Stomach smooth muscle (tissue), 2 donors: ENCODE data around the gene FAM89B.

ENCODE experiments used
- H3K27ac ChIP-seq: one replicate; pipeline ENCODE4 v1.7.0; 2013; ENCODE audit warnings: mild to moderate bottlenecking, low read length, inconsistent platforms
- H3K27me3 ChIP-seq, 2 donors: one replicate each; pipeline ENCODE4 v1.7.0; 2013; ENCODE audit warnings: low read length in 2 of 2; ENCODE audit not compliant: insufficient read depth in 2 of 2, control insufficient read depth in 1 of 2
- H3K36me3 ChIP-seq, 2 donors: one replicate each; pipeline ENCODE4 v1.7.0; 2013; ENCODE audit warnings: low read length in 2 of 2; ENCODE audit not compliant: control insufficient read depth in 2 of 2, insufficient read depth in 2 of 2
- H3K4me1 ChIP-seq: one replicate; pipeline ENCODE4 v1.7.0; 2013; ENCODE audit warnings: low read length; ENCODE audit not compliant: control insufficient read depth, insufficient read depth
- H3K4me3 ChIP-seq, 2 donors: one replicate each; pipeline ENCODE4 v1.7.0; 2013; ENCODE audit warnings: low read length in 2 of 2
- H3K9ac ChIP-seq, 2 donors: one replicate each; pipeline ENCODE4 v1.7.0; 2013; ENCODE audit warnings: low read length in 2 of 2, mild to moderate bottlenecking in 1 of 2
- H3K9me3 ChIP-seq, 2 donors: one replicate each; pipeline ENCODE4 v1.7.0; 2013; ENCODE audit warnings: low read length in 2 of 2; ENCODE audit not compliant: control insufficient read depth in 2 of 2
- donor health status: healthy.
- donor health status: Pancreatic carcinoma.

Gene FAM89B

GRCh38 chr11:65623177-65623576 lies 50.8 kb downstream of the FAM89B start:
- Histone ChIP-seq H3K27me3 (no peaks in the 10 kb centered on the region), H3K9ac (no peak overlapping the region), H3K4me1 (peaks cover 6% of the 10 kb centered on the region), H3K27ac (no peak overlapping the region), H3K9me3 (no peaks in the 10 kb centered on the region), H3K4me3 (no peak overlapping the region), H3K36me3 (peaks cover 34 to 60% of the 10 kb centered on the region in 2 donors)
